ENCODE results near the gene NDUFB2.

DNA sequence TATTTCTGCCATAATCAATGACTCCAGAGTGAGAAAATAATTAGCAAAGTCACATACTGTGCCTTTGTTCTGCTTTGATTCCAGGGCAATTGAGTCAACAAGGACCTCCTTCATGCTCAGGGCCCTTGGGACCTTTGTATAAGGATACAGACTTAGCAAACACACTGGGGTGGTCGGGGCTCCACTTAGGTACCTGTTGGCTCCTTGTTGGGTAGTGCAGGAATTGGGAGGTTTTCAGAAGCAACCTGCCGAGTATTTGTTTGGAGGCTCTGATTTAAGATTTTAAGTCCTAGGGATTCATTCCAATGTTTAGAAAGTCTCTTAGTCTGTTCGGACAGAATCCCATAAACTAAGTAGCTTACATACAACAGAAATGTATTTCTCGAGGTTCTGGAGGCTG is 20.8 kb upstream of the NDUFB2 start:
- TF ChIP-seq FOXA3 (CRISPR knock-in tag; IDR thresholded peaks at IDR 0.05) (no peak), ELF4 (CRISPR knock-in tag; IDR thresholded peaks at IDR 0.05; ENCODE audit: borderline replicate concordance) (no peak)
